PFSK-1 (cell line): ENCODE measurements around the gene ARG1.

Source experiments
- FOXP2 ChIP-seq: optimal IDR thresholded peaks from 2 replicates; pipeline ENCODE3; 2011; ENCODE audit warnings: borderline replicate concordance, control low read depth, inconsistent platforms; ENCODE audit not compliant: insufficient read depth; ENCODE audit errors: extremely low read length, extremely low read depth
- TAF1 ChIP-seq: IDR thresholded peaks from 2 replicates; pipeline ENCODE4 v1.6.1; 2012; ENCODE audit warnings: low read length, control low read depth, borderline replicate concordance; ENCODE audit not compliant: insufficient read depth

DNA sequence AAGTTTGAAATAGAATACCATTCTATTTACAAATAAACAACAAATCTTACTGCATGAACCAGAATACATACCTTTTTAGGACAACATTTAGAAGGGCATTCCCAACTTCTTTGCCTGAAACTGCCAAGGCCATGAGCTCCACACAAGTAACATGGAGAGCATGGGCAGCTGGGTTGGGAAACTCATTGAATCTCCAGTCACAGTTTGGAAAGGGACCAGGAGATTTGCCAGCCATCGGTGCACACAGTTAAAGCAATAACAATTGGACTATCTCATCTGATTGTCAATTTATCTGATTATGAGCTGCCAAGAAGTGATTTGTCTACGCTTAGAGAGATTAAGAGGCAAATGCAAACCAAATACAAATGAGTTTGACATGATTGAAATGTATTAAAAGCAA is 19.9 kb downstream of the ARG1 start:
- TF ChIP-seq FOXP2, result no peak
- no peak for TF ChIP-seq TAF1
